PC-3 (cell line): Measurements from ENCODE around the gene STXBP6.

ENCODE experiments used
- CTCF ChIP-seq: fragments of 300-600 bp; sonication (generic); conservative IDR thresholded peaks from 2 replicates; pipeline ENCODE4 v1.5.1; 2017; ENCODE audit warnings: antibody characterized with exemption, low read depth, mild to moderate bottlenecking, low read length
- EZH2 ChIP-seq: fragments of 300-600 bp; sonication (generic); IDR thresholded peaks from one replicate; pipeline ENCODE4 v1.6.1; 2017; ENCODE audit warnings: antibody characterized with exemption, mild to moderate bottlenecking, low read length; ENCODE audit not compliant: unreplicated experiment
- EZH2phosphoT487 ChIP-seq: fragments of 300-600 bp; sonication (generic); IDR thresholded peaks from 2 replicates; pipeline ENCODE4 v1.6.1; 2018; ENCODE audit warnings: mild to moderate bottlenecking, antibody characterized with exemption, low read length, borderline replicate concordance

DNA sequence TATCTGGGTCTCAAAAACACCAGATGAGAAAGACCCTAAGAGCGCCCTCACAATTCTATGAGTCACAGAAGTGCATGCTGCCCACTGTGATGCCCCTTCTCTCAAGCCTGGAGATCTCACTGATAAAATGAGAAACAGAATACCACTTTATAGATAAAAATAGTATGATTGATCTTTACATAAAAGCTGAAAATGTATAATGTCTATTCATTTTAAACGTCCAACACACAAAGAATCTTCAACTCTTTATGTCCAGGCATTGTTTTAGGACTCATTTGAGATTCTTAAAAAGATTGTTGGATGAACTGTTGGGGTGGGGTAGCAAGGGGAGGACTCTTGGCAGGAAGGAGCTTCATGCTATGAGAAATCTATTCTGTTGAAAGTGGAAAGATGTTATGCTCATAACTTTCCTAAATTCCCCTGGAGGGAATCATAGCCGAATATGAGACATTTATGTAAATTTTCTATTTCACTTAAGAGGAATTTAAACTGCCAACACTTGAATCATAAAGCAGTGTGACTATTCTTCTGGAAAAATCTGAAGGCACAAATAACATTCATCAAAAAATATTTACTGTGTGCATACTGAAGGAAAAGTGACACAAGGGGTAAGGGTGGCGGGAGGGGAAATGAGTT lies 174.6 kb downstream of the STXBP6 start:
- no peak for TF ChIP-seq CTCF
- TF ChIP-seq EZH2: no peak
- TF ChIP-seq EZH2phosphoT487: no peak
